HT-29 (cell line): ENCODE results near the gene PLCB2. TPM values are rescaled to one million over a fixed set of nuclear protein-coding genes. Genes with fewer than 3 reads are reported as not detected.

ENCODE experiments used
- DNase-seq: peaks from one replicate; pipeline ENCODE4 v3.0.0-alpha.2; 2015; ENCODE audit warnings: low spot score
- total RNA-seq: library from RNA; depleted of rRNA; stranded (reverse); fragments of >200 nt; shearing (Covaris generic); gene quantifications from 2 replicates; pipeline ENCODE4 v1.2.3, GENCODE V29; 2014

PLCB2 gene
- total RNA-seq, 1 experiment from 2014 or later = 0.38 TPM

GRCh38 chr15:40342416-40343320 is 34.9 kb upstream of the PLCB2 start:
- DNase-seq = peak; percentile 42

DNA sequence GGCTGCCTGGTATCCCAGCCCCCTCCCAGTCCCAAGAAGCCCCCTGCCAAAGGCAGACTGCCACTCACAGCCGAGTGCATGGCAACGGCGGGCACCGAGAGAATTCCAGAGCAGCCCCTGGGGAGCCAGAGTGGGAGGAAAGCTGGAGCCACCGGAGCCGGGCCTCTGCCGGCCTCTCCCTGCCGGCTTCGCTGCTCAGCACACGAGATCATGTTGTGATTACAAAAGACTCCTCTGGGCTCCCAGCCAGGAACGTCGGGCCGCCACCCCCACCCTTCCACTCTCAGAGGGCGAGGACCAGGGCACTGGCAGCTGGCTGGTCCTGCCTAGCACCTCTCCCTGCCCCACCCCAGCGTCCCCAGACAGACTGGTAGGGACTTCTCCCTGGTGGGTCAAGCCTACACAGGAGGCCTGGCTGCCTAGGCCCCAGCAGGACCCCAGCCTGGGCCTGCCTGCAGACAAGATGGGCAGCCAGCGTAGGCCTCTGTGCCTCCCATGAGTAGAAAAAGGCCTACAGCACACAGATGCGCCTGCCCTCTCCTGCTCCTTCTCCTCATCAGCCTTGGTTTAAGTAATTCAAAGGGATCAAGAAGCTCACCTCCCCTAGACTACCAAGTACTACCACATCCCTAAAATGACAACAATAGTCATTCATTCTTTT is 33.1 kb upstream of the PLCB2 start, which contains the start of gene CCDC9B:
TSS of gene CCDC9B (minus strand) at position 200 of the 661 bp plus-strand sequence. CDS start at position 80, 120 bp downstream.
- DNase-seq = peak; percentile 96

- peak; percentile 64 for DNase-seq
Measured at GRCh38 chr15:40340038-40340739, 32.5 kb upstream of the PLCB2 start.

GRCh38 chr15:40339621-40339945 is 31.8 kb upstream of the PLCB2 start:
- DNase-seq = no peak

DNA sequence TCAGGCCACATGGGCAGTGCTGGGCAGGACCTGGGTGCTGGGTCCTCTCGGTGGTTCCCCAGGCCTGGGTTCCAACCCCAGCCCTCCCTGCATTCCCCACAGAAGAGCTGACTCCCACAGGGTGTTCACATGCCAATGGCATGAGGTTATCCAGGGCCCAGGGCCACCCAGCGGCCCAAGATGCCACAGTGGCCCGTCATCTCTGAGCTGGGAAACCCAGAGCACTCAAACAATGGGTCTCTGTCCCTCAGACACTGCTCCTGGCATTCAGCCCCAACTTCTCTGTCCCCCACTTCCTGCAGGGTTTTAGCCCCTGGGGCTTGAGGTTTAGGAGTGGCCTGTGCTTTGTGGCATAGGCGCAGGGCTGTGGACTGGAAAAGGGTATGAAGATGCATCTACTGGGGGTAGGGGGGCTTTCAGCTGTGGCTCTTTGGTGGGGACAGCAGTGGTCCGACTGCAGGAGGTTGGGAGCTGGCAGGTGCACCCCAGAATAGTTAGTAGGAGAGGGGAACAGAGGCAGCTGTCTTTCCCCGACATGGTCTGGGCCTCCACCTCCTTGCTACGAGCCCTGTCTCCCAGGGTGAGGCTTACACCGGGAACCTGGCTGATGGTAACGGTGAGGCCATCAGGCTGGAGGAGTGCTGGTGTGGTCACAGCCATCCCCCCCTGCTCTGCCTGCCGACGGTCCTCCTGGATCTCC is 31.3 kb upstream of the PLCB2 start:
- peak; percentile 88 for DNase-seq

DNA sequence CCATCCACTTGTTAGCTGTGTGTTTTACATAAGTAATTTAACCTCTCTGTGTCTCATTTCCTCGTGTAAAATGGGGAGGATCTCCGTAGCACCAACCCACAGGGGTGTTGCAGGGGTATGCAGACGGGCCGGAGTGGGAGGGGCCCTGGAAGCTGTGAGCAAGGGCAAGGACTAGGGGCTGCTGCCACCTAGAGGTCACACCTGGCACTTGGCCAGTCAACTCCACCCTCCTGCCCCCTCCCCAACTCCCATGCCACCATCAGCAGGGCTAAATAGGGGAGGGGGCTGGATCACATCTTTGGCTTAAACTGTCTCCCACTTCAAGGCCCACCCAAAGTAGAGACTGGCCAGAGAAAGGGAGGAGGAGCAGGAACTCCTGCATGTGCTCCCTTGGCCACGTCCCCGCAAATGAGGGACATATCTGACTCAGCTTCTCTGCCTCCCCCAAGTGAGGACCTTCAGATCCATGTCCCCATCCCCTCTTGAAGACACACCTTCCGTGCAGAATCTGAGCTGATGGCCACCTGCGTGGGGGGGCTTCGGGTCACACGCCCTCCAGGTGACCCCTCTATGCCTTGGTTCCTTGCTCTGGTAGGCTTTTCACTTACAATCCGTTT is 30.4 kb upstream of the PLCB2 start:
- DNase-seq = peak; percentile 80

- DNase-seq = no peak
Measured at GRCh38 chr15:40337597-40337996, 29.9 kb upstream of the PLCB2 start.

GRCh38 chr15:40336744-40337122 is 29.0 kb upstream of the PLCB2 start:
- no peak for DNase-seq

DNA sequence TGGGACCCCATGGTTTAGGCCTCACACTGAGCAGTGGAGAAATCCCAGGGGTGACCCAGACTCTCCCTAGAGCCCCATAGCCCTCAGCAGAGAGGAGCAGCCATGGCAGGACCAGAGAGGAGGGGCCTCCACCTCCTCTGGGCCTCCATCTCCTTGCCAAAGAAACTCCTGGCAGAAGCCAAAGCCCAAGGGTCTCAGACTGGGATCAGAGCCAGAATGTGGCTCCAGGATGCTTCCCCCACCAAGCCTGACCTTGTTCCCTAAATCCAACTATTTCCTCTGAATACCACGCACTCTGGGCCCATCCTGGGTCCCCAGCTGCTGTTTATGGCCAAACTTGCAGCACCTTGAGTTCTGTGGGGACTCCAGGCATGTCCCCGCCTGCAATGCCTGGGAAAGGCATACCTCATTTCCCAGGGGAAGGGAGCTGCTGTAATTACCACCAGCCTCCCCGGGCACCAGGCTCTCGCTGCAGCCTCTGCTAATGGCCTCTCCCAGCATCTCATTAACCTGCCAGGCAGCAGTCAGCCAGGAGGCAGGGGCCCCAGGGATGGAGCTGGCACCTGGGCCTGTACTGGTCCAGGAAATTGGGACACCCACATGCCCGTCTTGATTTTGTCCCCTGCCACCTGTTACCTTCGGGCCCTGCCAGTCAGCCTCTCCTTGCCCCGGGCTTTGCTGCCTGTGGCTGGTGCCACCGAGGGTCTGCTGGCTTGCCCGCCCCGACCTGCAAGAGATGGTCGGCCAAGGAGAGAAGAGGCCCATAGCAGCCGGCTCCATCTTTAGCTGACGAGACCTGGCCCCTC is 28.4 kb upstream of the PLCB2 start:
- no peak for DNase-seq

DNA sequence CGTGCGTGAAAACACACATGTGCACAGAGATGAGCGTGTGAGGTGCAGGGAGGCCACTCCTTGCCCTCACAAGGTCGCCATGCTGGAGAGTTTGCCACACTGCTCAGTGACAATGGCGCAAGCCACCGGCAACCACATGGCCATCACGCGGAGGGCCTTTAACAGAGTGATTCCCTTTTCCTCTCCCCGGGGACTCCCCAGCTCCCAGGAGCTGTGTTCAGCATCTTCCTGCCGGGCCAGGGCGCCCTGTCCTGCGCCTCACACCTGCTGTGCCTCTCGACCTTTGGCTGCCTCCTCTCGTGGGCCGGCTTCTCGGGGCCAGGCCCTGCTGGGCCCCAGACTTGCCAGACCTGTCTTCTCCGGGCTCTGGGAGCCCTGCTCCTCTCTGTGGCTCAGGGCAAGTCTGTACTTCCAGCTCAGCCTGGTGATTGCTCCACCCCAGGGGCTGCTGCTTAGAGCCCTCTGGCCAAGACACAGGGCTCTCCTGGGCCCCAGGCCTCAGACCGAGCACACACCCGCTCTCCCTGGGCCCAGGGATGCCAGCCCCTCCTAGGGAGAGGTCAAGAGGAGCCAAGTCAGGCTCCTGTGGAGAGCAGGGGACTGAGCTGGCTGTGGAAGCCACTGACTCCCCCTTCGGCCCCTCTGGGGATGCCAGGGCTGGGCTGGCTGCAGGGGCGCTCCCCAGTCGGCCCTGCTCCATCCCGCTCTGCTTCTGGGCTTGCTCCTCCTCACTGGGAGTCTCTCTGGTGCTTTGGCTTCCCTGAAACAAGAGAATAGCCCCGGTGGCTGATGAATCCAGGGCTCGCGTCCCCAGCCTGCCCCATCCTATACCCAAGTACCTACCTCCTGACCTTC is 27.4 kb upstream of the PLCB2 start:
- DNase-seq = peak; percentile 39

DNA sequence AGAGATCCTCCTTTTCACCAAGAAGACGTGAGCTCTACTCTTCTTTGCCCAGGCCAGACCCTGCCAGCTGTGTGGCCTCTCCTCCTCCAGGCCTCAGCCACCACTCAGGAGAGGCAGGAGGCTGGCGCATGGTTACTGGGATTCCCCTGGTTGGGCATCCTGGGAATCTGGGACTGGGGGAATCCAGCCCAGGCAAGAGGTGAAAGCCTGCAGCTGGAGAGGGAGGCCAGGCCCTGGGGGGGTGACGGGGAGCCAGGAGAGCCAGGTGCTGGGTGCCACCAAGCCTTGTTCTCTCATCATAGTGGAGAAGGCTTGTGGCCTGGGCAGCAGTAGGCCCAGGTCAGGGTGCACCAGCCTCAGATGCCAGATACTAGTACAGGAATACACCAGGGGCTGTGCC is 26.8 kb upstream of the PLCB2 start:
- DNase-seq = no peak

DNA sequence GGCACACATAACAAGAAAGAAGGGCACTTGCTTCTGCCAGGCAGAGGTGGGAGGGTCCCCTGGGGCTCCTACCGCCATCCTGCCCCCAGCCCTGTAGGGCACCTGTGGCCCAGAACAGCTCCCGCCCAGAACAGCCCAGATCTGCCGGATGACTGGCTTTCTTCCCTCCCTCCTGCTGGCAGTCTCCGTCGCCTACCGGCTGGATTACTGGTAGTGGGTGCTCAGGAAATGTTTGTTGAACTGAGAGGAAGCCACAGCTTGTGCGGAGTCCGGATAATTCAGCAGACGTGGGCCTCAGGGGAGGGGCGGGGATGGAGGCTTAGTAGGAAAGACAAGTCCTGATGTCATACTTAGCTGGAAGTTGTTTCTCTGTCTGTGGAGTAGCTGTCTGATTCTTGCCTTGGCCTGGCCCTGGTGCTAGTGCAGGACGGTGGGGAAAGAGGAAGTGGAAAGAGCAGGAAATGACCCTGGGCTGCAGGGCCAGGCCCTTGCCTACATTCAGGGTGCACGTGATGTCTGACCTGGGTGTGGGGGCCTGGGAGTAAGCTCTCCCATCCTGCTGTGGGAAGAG is 26.3 kb upstream of the PLCB2 start:
- DNase-seq = no peak

DNA sequence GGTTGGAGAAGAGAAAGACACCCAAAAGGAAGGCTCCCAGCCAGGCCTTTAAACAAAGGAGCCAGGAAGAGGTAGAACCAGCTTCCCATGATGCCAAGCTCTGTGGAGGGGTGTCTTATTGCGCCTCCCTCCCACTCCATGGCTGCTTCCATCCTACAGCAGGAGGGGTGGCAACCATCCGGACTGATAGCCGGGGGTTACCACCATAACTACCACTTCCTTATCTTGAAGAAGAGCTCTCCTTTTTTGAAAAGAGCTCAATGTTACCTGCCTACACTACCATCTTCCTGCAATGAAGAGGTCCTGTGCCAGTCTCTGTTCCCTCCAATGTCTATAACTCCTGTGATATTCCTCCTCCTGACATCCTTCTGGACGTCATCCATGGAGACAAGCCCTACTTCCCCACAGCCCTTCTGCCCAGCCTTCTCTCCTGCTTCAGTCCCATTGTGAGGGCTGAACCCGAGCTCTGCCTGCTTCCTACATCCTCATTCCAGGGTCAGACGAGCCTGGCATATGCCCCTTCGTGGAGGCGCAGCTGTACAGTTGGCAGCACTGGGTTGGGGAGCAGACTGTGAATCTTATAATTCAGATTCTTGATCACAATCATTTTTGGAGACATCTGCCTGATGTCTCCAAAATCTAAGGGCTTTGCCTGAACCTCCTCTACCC is 24.5 kb upstream of the PLCB2 start:
- DNase-seq = no peak

GRCh38 chr15:40331637-40332036 is 23.9 kb upstream of the PLCB2 start:
- DNase-seq = no peak

DNA sequence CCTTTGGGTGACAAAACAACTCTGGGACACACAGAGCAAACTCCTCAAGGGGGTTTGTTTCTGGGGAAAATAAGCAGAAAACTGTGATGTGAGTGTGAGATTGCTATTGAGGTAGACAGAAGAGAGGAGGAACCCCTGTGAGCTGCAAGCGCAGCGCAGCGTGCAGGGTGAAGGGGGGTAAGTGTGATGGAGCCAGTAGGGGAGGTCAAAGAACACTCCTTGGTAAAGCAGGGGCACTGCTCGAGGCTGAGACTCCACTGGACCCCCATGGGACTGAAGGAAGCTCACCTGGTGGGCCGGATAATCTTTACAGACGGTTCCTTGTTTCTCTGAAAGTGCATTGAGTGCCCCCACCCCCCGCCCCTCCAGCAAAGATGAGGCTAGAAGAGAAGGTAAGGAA is 23.3 kb upstream of the PLCB2 start:
- no peak for DNase-seq

- DNase-seq = no peak
Measured at GRCh38 chr15:40330368-40330836, 22.7 kb upstream of the PLCB2 start.

DNA sequence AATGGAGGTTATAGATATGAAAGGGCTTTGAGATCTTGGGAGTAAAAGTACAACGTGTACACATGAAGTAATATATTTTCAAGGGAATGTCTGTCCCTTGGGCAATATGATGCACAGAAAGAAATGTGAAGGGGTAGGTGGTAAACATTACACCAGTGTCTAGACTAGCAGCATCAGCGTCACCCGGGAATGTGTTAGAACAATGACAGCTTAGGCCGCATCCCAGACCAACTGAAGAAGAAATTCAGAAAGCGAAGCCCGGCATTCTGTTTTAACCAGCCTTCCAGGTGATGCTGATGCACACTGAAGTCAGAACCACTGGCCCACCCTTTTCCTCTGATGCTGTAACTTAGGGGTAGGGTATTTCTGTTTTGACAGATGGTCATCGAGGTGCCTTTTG is 22.1 kb upstream of the PLCB2 start:
- DNase-seq = no peak

GRCh38 chr15:40328751-40329150 is 21.0 kb upstream of the PLCB2 start:
- no peak for DNase-seq
